Measurements from ENCODE around the gene MPZL3.
"Not testable (repeated sequence)": the region's sequence is repeated elsewhere in the genome, so short reads cannot be mapped to it uniquely, and the experiment has no call there.

The MPZL3 gene

GRCh38 chr11:118183691-118184090 lies 68.5 kb downstream of the MPZL3 start:
- DNase-seq, result not testable (repeated sequence)

- DNase-seq, result no peak
These were observed 71.9 kb downstream of the MPZL3 start for GRCh38 chr11:118180300-118180703.

- no peak for DNase-seq
These were observed 75.4 kb downstream of the MPZL3 start for GRCh38 chr11:118176778-118177134.
